HepG2 (cell line): ENCODE data around the gene SPHK1. TPM values are rescaled to one million over a fixed set of nuclear protein-coding genes. Genes with fewer than 3 reads are reported as not detected.

Source experiments
- AGO1 ChIP-seq: fragments of 200-400 bp; formaldehyde crosslinking; IDR thresholded peaks from 2 replicates; pipeline ENCODE4 v1.6.1; 2017; ENCODE audit warnings: mild to moderate bottlenecking, low read depth, low read length, moderate library complexity; ENCODE audit not compliant: poor library complexity, severe bottlenecking
- AKNA ChIP-seq: sonication (generic); formaldehyde crosslinking; IDR thresholded peaks from 2 replicates; pipeline ENCODE4 v1.4.0; 2020; ENCODE audit warnings: missing genetic modification reagents, borderline replicate concordance
- ARID2 ChIP-seq: sonication (generic); formaldehyde crosslinking; IDR thresholded peaks from 2 replicates; pipeline ENCODE4 v1.8.1; 2022; ENCODE audit warnings: mild to moderate bottlenecking, missing genetic modification reagents, borderline replicate concordance
- CBX5 ChIP-seq: sonication (generic); formaldehyde crosslinking; IDR thresholded peaks from 2 replicates; pipeline ENCODE4 v1.4.0; 2020; ENCODE audit warnings: missing genetic modification reagents, borderline replicate concordance
- CREB1 ChIP-seq, 2 experiments: fragments of 450-650 bp in 1 of 2; IDR thresholded peaks; 2 replicates each; pipeline ENCODE4 v1.6.1; 2016 to 2017; ENCODE audit warnings: control low read depth in 1 of 2, mild to moderate bottlenecking in 1 of 2, missing compliant biosample characterization in 1 of 2, missing genetic modification characterization in 1 of 2
- FOXC1 ChIP-seq: sonication (generic); formaldehyde crosslinking; IDR thresholded peaks from 2 replicates; pipeline ENCODE4 v1.8.0; 2022; ENCODE audit warnings: mild to moderate bottlenecking, missing genetic modification reagents, borderline replicate concordance
- HDAC2 ChIP-seq: sonication (generic); formaldehyde crosslinking; IDR thresholded peaks from 2 replicates; pipeline ENCODE4 v1.4.0; 2020; ENCODE audit warnings: missing genetic modification reagents
- KAT8 ChIP-seq: IDR thresholded peaks from 2 replicates; pipeline ENCODE4 v1.6.1; 2016; ENCODE audit warnings: missing genetic modification reagents, missing compliant biosample characterization
- KLF16 ChIP-seq, 2 experiments: sonication (generic) in 1 of 2; formaldehyde crosslinking in 1 of 2; IDR thresholded peaks; 2 replicates each; pipeline versions ENCODE4 v1.6.1 to v1.8.0; 2016 to 2023; ENCODE audit warnings: missing genetic modification reagents in 2 of 2, missing compliant biosample characterization in 1 of 2
- MEIS2 ChIP-seq: sonication (generic); formaldehyde crosslinking; IDR thresholded peaks from 2 replicates; pipeline ENCODE4 v1.9.0; 2021; ENCODE audit warnings: mild to moderate bottlenecking, missing genetic modification reagents
- PLSCR1 ChIP-seq: sonication (generic); formaldehyde crosslinking; IDR thresholded peaks from 2 replicates; pipeline ENCODE4 v1.5.0; 2020; ENCODE audit warnings: missing genetic modification reagents, mild to moderate bottlenecking, borderline replicate concordance
- POLR2G ChIP-seq: fragments of 200-400 bp; formaldehyde crosslinking; IDR thresholded peaks from 2 replicates; pipeline ENCODE4 v1.6.1; 2018; ENCODE audit warnings: mild to moderate bottlenecking, low read depth, low read length, moderate library complexity
- RBM22 ChIP-seq: fragments of 200-400 bp; formaldehyde crosslinking; optimal IDR thresholded peaks from 2 replicates; pipeline ENCODE3; 2017; ENCODE audit warnings: mild to moderate bottlenecking, low read length, moderate library complexity
- SRSF1 ChIP-seq: fragments of 200-400 bp; formaldehyde crosslinking; optimal IDR thresholded peaks from 2 replicates; pipeline ENCODE3; 2017; ENCODE audit warnings: mild to moderate bottlenecking, low read depth, low read length, moderate library complexity
- U2AF2 ChIP-seq: fragments of 200-400 bp; formaldehyde crosslinking; IDR thresholded peaks from 2 replicates; pipeline ENCODE4 v1.6.1; 2017; ENCODE audit warnings: low read depth, mild to moderate bottlenecking, low read length
- XRCC5 ChIP-seq: fragments of 200-400 bp; formaldehyde crosslinking; optimal IDR thresholded peaks from 2 replicates; pipeline ENCODE3; 2017; ENCODE audit warnings: mild to moderate bottlenecking, low read length
- ZBTB42 ChIP-seq: sonication (generic); formaldehyde crosslinking; IDR thresholded peaks from 2 replicates; pipeline ENCODE4 v1.5.0; 2020; ENCODE audit warnings: mild to moderate bottlenecking, missing genetic modification reagents
- ZBTB46 ChIP-seq: sonication (generic); formaldehyde crosslinking; IDR thresholded peaks from 2 replicates; pipeline ENCODE4 v1.4.0; 2020; ENCODE audit warnings: mild to moderate bottlenecking, missing genetic modification reagents, borderline replicate concordance
- ZIK1 ChIP-seq: sonication (generic); formaldehyde crosslinking; IDR thresholded peaks from 2 replicates; pipeline ENCODE4 v1.5.0; 2020; ENCODE audit warnings: mild to moderate bottlenecking, low read depth, missing genetic modification reagents, borderline replicate concordance
- ZNF234 ChIP-seq: sonication (generic); formaldehyde crosslinking; conservative IDR thresholded peaks from 2 replicates; pipeline ENCODE4 v1.5.1; 2020; ENCODE audit warnings: mild to moderate bottlenecking, missing genetic modification reagents
- ZNF30 ChIP-seq: sonication (generic); formaldehyde crosslinking; IDR thresholded peaks from 2 replicates; pipeline ENCODE4 v1.5.0; 2020; ENCODE audit warnings: mild to moderate bottlenecking, missing genetic modification reagents
- ZNF550 ChIP-seq: sonication (generic); formaldehyde crosslinking; IDR thresholded peaks from 2 replicates; pipeline ENCODE4 v1.4.0; 2020; ENCODE audit warnings: mild to moderate bottlenecking, missing genetic modification reagents, borderline replicate concordance
- ZNF768 ChIP-seq: sonication (generic); formaldehyde crosslinking; IDR thresholded peaks from 2 replicates; pipeline ENCODE4 v1.4.0; 2020; ENCODE audit warnings: missing genetic modification reagents
- polyA plus RNA-seq, 8 experiments: library from polyadenylated mRNA; depleted of rRNA in 3 of 8; stranded (reverse) in 7 of 8; unstranded in 1 of 8; fragments of >200 nt; fragmentation: Illumina TruSeq in 4 of 8; extraction: Trizol in 4 of 8; gene quantifications; 2 replicates each; pipeline versions ENCODE4 v1.2.1 to v1.2.3, GENCODE V29; 2011 to 2016; ENCODE audit warnings: low read depth in 4 of 8, missing spikeins in 1 of 8, mixed read lengths in 1 of 8; ENCODE audit not compliant: insufficient read depth in 1 of 8
- total RNA-seq, 5 experiments: library from RNA; depleted of rRNA; stranded (reverse); fragments of >200 nt; fragmentation: Illumina TruSeq; extraction: Trizol; gene quantifications; 2 replicates each; pipeline ENCODE4 v1.2.3, GENCODE V29; 2016; ENCODE audit warnings: low read depth in 1 of 5

The SPHK1 gene
- total and polyA plus RNA-seq, 2 of the 13 experiments (the other 11 are each of a cell fraction or from before 2014, with no cell fraction given), result 129 to 160 TPM

- no peak for TF ChIP-seq ZBTB42
- TF ChIP-seq PLSCR1 (CRISPR knock-in tag), result no peak
- no peak for TF ChIP-seq U2AF2
- peak; percentile 34 for TF ChIP-seq AGO1
- no peak for TF ChIP-seq ZIK1 (CRISPR knock-in tag)
- no peak for TF ChIP-seq CBX5 (CRISPR knock-in tag)
- peak; percentile 38; the same call in 1 of the 2 replicates for TF ChIP-seq FOXC1 (CRISPR knock-in tag)
- TF ChIP-seq ZBTB46 (CRISPR knock-in tag), result no peak
- TF ChIP-seq KAT8 (CRISPR knock-in tag), result no peak
- peak; percentile 42; the same call in 1 of the 2 replicates for TF ChIP-seq ARID2 (CRISPR knock-in tag)
- TF ChIP-seq RBM22, result no peak
- TF ChIP-seq AKNA, result no peak
- TF ChIP-seq CREB1 (IDR thresholded peaks at IDR 0.05), result no peak
- TF ChIP-seq CREB1 (CRISPR knock-in tag; IDR thresholded peaks at IDR 0.05), result no peak
- no peak for TF ChIP-seq ZNF234 (CRISPR knock-in tag)
- no peak for TF ChIP-seq ZNF30
- TF ChIP-seq ZNF550 (CRISPR knock-in tag), result no peak
- no peak for TF ChIP-seq SRSF1
- no peak for TF ChIP-seq XRCC5
- no peak for TF ChIP-seq HDAC2
- 0 out of 4 replicates have a peak, but pooled peaks of 1 of the 2 experiments have one; percentile 12 for TF ChIP-seq KLF16 (CRISPR knock-in tag; IDR thresholded peaks at IDR 0.05)
- TF ChIP-seq MEIS2, result no peak
- TF ChIP-seq POLR2G, result peak; percentile 52
- no peak for TF ChIP-seq ZNF768 (CRISPR knock-in tag)
Measured at GRCh38 chr17:76379646-76380376, 4.6 kb upstream of the SPHK1 start (continued).
